HCT116 (cell line): ENCODE data around the gene TRRAP. TPM values are rescaled to one million over a fixed set of nuclear protein-coding genes. Genes with fewer than 3 reads are reported as not detected.

Experiments used
- ATAC-seq: fragments of 200-7000 bp; cut with Tn5 transposase; 2 replicates; pipeline ENCODE4 v1.9.1; 2020; ENCODE audit warnings: mild to moderate bottlenecking, moderate library complexity
- BruUV-seq: library from RNA; stranded (reverse); fragments of 400-500 nt; replicated peaks from 2 replicates; lab custom pipeline; 2021; lab: Mats Ljungman, UMichigan
- CTCF ChIA-PET: fragments of 300-600 bp; sonication (Branson Sonifier 250); formaldehyde crosslinking; loops from one replicate; lab custom pipeline; 2021; ENCODE audit warnings: antibody characterized with exemption; lab: Charles Lee
- POLR2A ChIA-PET: fragments of 300-600, 350-600 bp; sonication (Branson Sonifier 250); formaldehyde crosslinking; loops from one replicate; lab custom pipeline; 2021; ENCODE audit warnings: antibody characterized with exemption; lab: Charles Lee
- RAD21 ChIA-PET, 2 experiments: fragments of 300-600 bp; sonication (Branson Sonifier 250); formaldehyde crosslinking; loops; one replicate each; lab custom pipeline; 2023; ENCODE audit warnings: low total read pairs in 2 of 2; ENCODE audit not compliant: uncharacterized antibody in 2 of 2, unreplicated experiment in 2 of 2, low non-redundant PET in 1 of 2; lab: Charles Lee
- DNase-seq: peaks from one replicate; pipeline ENCODE4 v3.0.0-alpha.2; 2010; ENCODE audit warnings: low read depth, low spot score
- H2AFZ ChIP-seq: fragments of 200-600 bp; shearing (Covaris generic), sonication (generic); 2 replicates; pipeline ENCODE4 v1.6.1; 2017; ENCODE audit warnings: low read depth, mixed run types, mixed read lengths, antibody characterized with exemption, low read length; ENCODE audit not compliant: poor library complexity, severe bottlenecking
- H3K27ac ChIP-seq: 2 replicates; pipeline ENCODE4 v1.5.1; 2012; ENCODE audit warnings: low read depth, low read length
- H3K27me3 ChIP-seq: fragments of 200-600 bp; sonication (generic); 2 replicates; pipeline ENCODE4 v1.6.1; 2016; ENCODE audit warnings: mixed run types, low read length, mixed read lengths; ENCODE audit not compliant: insufficient read depth
- H3K36me3 ChIP-seq, 2 experiments: fragments of 200-500 bp in 1 of 2; fragments of 200-600 bp in 1 of 2; sonication (Bioruptor generic) in 1 of 2; sonication (generic) in 1 of 2; 2 replicates each; pipeline versions ENCODE4 v1.5.1 to v1.6.1; 2014 to 2016; ENCODE audit warnings: low read length in 2 of 2, inconsistent platforms in 1 of 2, mixed read lengths in 1 of 2, mixed run types in 1 of 2; ENCODE audit not compliant: insufficient read depth in 2 of 2, control insufficient read depth in 1 of 2
- H3K4me1 ChIP-seq, 2 experiments: fragments of 200-600 bp in 1 of 2; sonication (generic) in 1 of 2; 2 replicates each; pipeline versions ENCODE4 v1.5.1 to v1.6.1; 2012 to 2017; ENCODE audit warnings: low read length in 2 of 2, inconsistent platforms in 1 of 2, mild to moderate bottlenecking in 1 of 2, mixed read lengths in 1 of 2, mixed run types in 1 of 2, moderate library complexity in 1 of 2; ENCODE audit not compliant: insufficient read depth in 2 of 2, control insufficient read depth in 1 of 2
- H3K4me2 ChIP-seq: fragments of 200-600 bp; sonication (generic); 2 replicates; pipeline ENCODE4 v1.6.1; 2017; ENCODE audit warnings: mixed run types, low read length, mixed read lengths
- H3K4me3 ChIP-seq, 2 experiments: fragments of 200-600 bp in 1 of 2; sonication (generic) in 1 of 2; replicated peaks in 1 of 2; 2 replicates each; pipeline ENCODE4 v1.5.1; 2011 to 2016; ENCODE audit warnings: low read length in 2 of 2, control low read depth in 1 of 2, low read depth in 1 of 2, mild to moderate bottlenecking in 1 of 2, mixed read lengths in 1 of 2, mixed run types in 1 of 2
- H3K79me2 ChIP-seq: fragments of 200-600 bp; sonication (generic); 2 replicates; pipeline ENCODE4 v1.6.1; 2017; ENCODE audit warnings: mild to moderate bottlenecking, mixed run types, low read length, moderate library complexity, mixed read lengths; ENCODE audit not compliant: insufficient read depth
- H3K9ac ChIP-seq: fragments of 200-600 bp; sonication (generic); 2 replicates; pipeline ENCODE4 v1.6.1; 2016; ENCODE audit warnings: low read length, mixed read lengths
- H3K9me2 ChIP-seq: fragments of 200-600 bp; sonication (generic), shearing (Covaris generic); 2 replicates; pipeline ENCODE4 v1.6.1; 2017; ENCODE audit warnings: mixed run types, mild to moderate bottlenecking, moderate library complexity; ENCODE audit not compliant: insufficient read depth
- H3K9me3 ChIP-seq, 2 experiments: fragments of 200-500 bp in 1 of 2; fragments of 200-600 bp in 1 of 2; sonication (Bioruptor generic) in 1 of 2; sonication (generic) in 1 of 2; 2 replicates each; pipeline ENCODE4 v1.6.1; 2014 to 2017; ENCODE audit warnings: low read length in 2 of 2, mixed read lengths in 2 of 2, inconsistent platforms in 1 of 2, low read depth in 1 of 2, mild to moderate bottlenecking in 1 of 2, mixed run types in 1 of 2, moderate library complexity in 1 of 2; ENCODE audit not compliant: control insufficient read depth in 1 of 2, insufficient read depth in 1 of 2
- H4K20me1 ChIP-seq: fragments of 200-600 bp; sonication (generic), shearing (Covaris generic); 2 replicates; pipeline ENCODE4 v1.6.1; 2017; ENCODE audit warnings: mixed run types, mild to moderate bottlenecking, moderate library complexity; ENCODE audit not compliant: insufficient read depth
- CEBPB ChIP-seq: IDR thresholded peaks from 2 replicates; pipeline ENCODE4 v1.6.1; 2012; ENCODE audit warnings: low read depth
- EZH2 ChIP-seq: fragments of 200-600 bp; sonication (generic); IDR thresholded peaks from 2 replicates; pipeline ENCODE4 v1.6.1; 2017; ENCODE audit warnings: antibody characterized with exemption, mixed run types
- MAX ChIP-seq: IDR thresholded peaks from 2 replicates; pipeline ENCODE4 v1.6.1; 2012
- SIN3A ChIP-seq: IDR thresholded peaks from 2 replicates; pipeline ENCODE4 v1.6.1; 2012; ENCODE audit warnings: low read depth
- SP1 ChIP-seq: IDR thresholded peaks from 2 replicates; pipeline ENCODE4 v1.6.1; 2012; ENCODE audit warnings: low read depth
- SRF ChIP-seq: IDR thresholded peaks from 2 replicates; pipeline ENCODE4 v1.6.1; 2012; ENCODE audit warnings: low read depth
- ZBTB33 ChIP-seq: IDR thresholded peaks from 2 replicates; pipeline ENCODE4 v1.6.1; 2011; ENCODE audit warnings: mild to moderate bottlenecking, low read length, moderate library complexity; ENCODE audit not compliant: insufficient replicate concordance; ENCODE audit errors: extremely low read depth
- ZNF274 ChIP-seq: fragments of 200-500 bp; sonication (Bioruptor generic); IDR thresholded peaks from 2 replicates; pipeline ENCODE4 v1.6.1; 2014; ENCODE audit warnings: mild to moderate bottlenecking, low read depth, low read length, inconsistent platforms
- intact Hi-C: fragments of 100-400 bp; cut with micrococcal nuclease; formaldehyde crosslinking; loops from 2 replicates; pipeline ENCODE4 v1.10.0; 2022
- total RNA-seq: library from RNA; stranded (reverse); gene quantifications from one replicate; pipeline ENCODE4 v1.2.1, GENCODE V29; 2021; ENCODE audit not compliant: unreplicated experiment

The TRRAP gene
- total RNA-seq, 1 experiment from 2014 or later: 44.5 TPM

DNA sequence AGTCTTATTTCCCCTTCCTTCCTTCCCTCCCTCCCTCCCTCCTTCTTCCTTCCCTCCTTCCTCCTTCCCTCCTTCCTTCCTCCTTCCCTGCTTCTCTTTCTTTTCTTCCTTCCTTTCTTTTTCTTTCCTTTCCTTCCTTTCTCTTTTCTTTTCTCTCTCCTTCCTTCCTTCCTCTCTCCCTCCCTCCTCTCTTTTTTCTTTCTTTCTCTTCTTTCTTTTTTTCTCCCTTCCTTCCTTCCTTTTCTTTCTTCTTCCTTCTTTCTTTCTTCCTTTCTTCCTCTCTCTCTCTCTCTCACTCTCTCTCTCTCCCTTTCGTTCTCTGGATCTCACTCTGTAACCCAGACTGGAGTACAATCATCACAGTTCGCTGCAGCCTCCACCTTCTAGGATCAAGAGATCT lies 14.7 kb upstream of the TRRAP start:
- H3K27ac ChIP-seq: no peak overlapping the region
- no peak overlapping the region for H3K9ac ChIP-seq
- peaks cover 9 to 11% of the 10 kb centered on the region in 2 experiments for H3K4me1 ChIP-seq
- RAD21 ChIA-PET: no interaction called here
- no peaks in the 10 kb centered on the region for H4K20me1 ChIP-seq
- H3K9me3 ChIP-seq: no peaks in the 10 kb centered on the region
- CTCF ChIA-PET: no interaction called here
- H3K9me2 ChIP-seq: no peaks in the 10 kb centered on the region
- TF ChIP-seq ZBTB33: no peak
- TF ChIP-seq SRF: no peak
- no peak for TF ChIP-seq SIN3A
- TF ChIP-seq MAX: no peak
- H3K4me3 ChIP-seq: no peak overlapping the region
- no peak for DNase-seq
- H3K79me2 ChIP-seq: no peaks in the 10 kb centered on the region
- no peaks in the 10 kb centered on the region for H3K36me3 ChIP-seq
- intact Hi-C loops: no loop called here
- H3K27me3 ChIP-seq: no peaks in the 10 kb centered on the region
- no TSS peak for BruUV-seq
- POLR2A ChIA-PET: no interaction called here
- no peak overlapping the region for H2AFZ ChIP-seq
- H3K4me2 ChIP-seq: no peak overlapping the region
- ATAC-seq: no peak

DNA sequence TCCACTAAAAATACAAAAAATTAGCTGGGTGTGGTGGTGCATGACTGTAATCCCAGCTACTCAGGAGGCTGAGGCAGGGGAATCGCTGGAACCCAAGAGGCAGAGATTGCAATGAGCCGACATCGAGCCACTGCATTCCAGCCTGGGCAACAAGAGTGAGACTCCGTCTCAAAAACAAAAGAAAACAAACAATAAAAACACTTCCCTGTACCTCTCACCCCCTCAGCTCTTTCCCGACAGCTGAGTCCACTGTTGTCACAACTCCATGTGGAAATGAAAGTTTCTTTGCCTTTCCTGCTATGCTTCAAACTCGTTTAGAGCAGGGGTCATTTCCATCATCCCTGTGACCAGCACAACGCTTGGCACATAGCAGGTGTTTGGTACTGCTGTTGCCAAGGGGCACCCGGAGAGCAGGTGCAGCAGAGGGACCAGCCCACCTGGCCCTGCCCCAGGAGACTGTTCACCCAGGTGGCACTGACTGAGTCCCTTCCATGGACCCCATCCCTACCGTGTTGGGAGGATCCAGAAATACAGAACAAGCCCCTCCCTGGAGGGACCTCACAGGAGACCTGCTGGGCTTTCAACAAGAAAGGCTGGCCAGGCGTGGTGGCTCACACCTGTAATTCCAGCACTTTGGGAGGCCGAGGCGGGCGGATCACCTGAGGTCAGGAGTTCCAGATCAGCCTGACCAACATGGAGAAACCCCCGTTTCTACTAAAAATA lies 13.4 kb upstream of the TRRAP start:
- ChIA-PET RAD21 (no interaction called here), CTCF (interaction anchor here (0.7 kb wide), 1 partner anchor 15 kb away, joined by 3 read pairs; no protein-coding TSS in a partner anchor), POLR2A (interaction anchor here (0.6 kb wide), 1 partner anchor 512 kb away, joined by 4 read pairs; no protein-coding TSS in a partner anchor)
- Histone ChIP-seq H3K4me3 (no peak overlapping the region), H3K27ac (no peak overlapping the region), H3K36me3 (no peaks in the 10 kb centered on the region), H3K4me1 (peaks cover 9 to 11% of the 10 kb centered on the region in 2 experiments), H3K4me2 (peak overlapping the region; percentile 31; the same call in 1 of the 2 replicates), H2AFZ (no peak overlapping the region), H3K27me3 (no peaks in the 10 kb centered on the region), H3K9me3 (no peaks in the 10 kb centered on the region), H3K79me2 (no peaks in the 10 kb centered on the region), H3K9ac (no peak overlapping the region), H3K9me2 (no peaks in the 10 kb centered on the region), H4K20me1 (no peaks in the 10 kb centered on the region)
- ATAC-seq: peak; percentile 16; the same call in 1 of the 2 replicates
- BruUV-seq: no TSS peak
- intact Hi-C loops: no loop called here
- no peak for DNase-seq
- TF ChIP-seq CEBPB (no peak), EZH2 (no peak), SP1 (no peak), ZNF274 (no peak)
